ENCODE results near the gene PCED1A. TPM values are rescaled to one million over a fixed set of nuclear protein-coding genes. Genes with fewer than 3 reads are reported as not detected.
"Not testable (repeated sequence)": the region's sequence is repeated elsewhere in the genome, so short reads cannot be mapped to it uniquely, and the experiment has no call there.

Gene PCED1A
- total RNA-seq, 2 experiments from 2014 or later = 39.9 to 43.3 TPM

DNA sequence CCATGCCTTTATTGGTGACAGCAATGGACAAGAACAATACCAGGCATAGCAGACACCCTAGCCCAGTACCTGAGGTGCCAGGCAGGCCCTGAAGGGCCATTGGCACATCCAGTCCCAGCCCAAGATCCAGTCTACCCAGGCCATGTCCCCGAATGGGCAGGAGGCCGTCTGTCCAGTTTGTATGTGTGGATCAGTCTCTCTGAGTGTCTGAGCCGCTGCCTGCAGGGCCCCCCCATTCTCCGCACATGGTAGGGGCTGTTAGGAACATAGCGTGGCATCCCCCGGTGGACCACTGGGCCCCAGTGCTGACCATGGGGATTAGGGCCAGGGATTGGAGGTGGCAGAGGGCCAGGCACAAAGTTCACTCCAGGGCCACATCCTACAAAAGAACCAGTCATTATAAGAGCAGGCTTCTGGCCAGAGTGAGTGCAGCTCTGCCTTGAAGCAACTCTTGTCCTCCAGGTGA, 5.1 kb downstream of the PCED1A start:
- Mint-ChIP-seq H3K36me3 (peaks cover 14% of the 10 kb centered on the region), H3K4me3 (no peak overlapping the region), H3K9me3 (no peaks in the 10 kb centered on the region), H3K27me3 (peaks cover 3% of the 10 kb centered on the region), H3K4me1 (peaks cover 5% of the 10 kb centered on the region), H3K27ac (no peak overlapping the region)
- ATAC-seq (ENCODE audit: low read depth) = no peak
- POLR2A ChIA-PET = no interaction called here
- no peak for DNase-seq

DNA sequence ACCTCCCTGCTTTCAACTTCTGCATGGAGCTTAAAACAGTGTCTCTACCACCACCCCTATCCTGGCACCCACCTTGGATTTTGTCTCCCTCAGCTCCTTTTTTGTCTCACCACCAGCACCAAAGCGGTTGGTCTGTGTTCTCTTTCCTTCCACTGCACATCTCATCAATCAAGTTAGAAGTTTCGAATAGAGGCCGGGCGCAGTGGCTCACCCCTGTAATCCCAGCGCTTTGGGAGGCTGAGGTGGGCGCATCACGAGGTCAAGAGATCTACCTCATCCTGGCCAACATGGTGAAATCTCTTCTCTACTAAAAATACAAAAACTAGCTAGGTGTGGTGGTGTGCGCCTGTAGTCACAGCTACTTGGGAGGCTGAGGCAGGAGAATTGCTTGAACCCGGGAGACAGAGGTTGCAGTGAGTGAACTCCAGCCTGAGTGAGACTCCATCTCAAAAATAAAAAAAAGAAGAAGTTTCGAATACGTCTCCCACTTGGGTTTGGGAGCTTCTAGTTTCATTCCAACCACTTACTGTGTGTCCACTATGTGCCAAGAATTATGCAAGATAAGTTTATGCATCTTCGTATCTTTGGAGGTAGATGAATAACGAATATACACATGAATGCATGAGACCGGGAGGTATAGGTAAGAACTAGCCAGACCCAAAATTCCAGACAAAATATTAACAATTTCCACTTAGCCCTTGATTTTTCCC, 5.9 kb downstream of the PCED1A start:
- POLR2A ChIA-PET = no interaction called here
- H3K9me3 Mint-ChIP-seq = no peaks in the 10 kb centered on the region
- no peak overlapping the region for H3K4me3 Mint-ChIP-seq
- peaks cover 5% of the 10 kb centered on the region for H3K4me1 Mint-ChIP-seq
- ATAC-seq (ENCODE audit: low read depth) = no peak
- no peak overlapping the region for H3K27ac Mint-ChIP-seq
- no peak for DNase-seq
- peaks cover 14% of the 10 kb centered on the region for H3K36me3 Mint-ChIP-seq
- peaks cover 4% of the 10 kb centered on the region for H3K27me3 Mint-ChIP-seq

DNA sequence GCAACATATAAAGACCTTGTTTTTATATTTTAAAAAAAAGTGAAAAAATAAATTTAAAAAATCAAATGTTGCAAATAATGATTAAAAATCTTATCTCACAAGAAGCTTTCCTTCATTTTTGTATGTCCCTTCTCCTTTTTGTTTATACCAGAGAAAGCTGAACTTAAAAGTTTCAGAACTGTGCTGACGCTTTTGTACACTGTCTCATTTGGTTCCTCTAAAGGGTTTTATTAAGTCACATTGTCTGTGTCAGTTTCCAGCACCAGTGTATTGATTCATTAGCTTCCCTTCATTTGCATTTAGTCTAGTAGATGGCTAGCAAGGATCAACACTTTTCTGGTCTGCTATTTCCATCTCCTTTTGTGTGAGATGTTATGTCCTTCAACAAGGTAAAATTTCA, 6.7 kb downstream of the PCED1A start:
- no peak for DNase-seq
- Mint-ChIP-seq H3K9me3 (no peaks in the 10 kb centered on the region), H3K4me3 (no peak overlapping the region), H3K36me3 (peaks cover 10% of the 10 kb centered on the region), H3K27ac (no peak overlapping the region), H3K27me3 (peaks cover 11% of the 10 kb centered on the region), H3K4me1 (peaks cover 2% of the 10 kb centered on the region)
- ATAC-seq (ENCODE audit: low read depth) = no peak
- POLR2A ChIA-PET = no interaction called here

DNA sequence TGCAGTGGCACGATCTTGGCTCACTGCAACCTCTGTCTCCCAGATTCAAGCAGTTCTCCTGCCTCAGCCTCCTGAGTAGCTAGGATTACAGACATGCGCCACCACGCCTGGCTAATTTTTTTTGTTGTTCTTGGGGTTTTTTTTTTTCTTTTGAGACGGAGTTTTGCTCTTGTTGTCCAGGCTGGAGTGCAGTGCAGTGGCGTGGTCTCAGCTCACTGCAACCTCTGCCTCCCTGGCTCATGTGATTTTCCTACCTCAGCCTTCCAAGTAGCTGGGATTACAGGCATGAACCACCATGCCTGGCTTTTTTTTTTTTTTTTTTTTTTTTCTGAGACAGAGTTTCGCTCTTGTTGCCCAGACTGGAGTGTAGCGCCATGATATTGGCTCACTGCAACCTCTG, 9.2 kb downstream of the PCED1A start:
- DNase-seq; ATAC-seq (ENCODE audit: low read depth); H3K36me3 Mint-ChIP-seq; H3K27ac Mint-ChIP-seq; H3K4me1 Mint-ChIP-seq; H3K9me3 Mint-ChIP-seq; H3K4me3 Mint-ChIP-seq: not testable (repeated sequence)
- H3K27me3 Mint-ChIP-seq = peaks cover 36% of the 10 kb centered on the region
- POLR2A ChIA-PET = interaction anchor here (0.6 kb wide), 1 partner anchor 33 kb away, joined by 4 read pairs; no protein-coding TSS in a partner anchor

DNA sequence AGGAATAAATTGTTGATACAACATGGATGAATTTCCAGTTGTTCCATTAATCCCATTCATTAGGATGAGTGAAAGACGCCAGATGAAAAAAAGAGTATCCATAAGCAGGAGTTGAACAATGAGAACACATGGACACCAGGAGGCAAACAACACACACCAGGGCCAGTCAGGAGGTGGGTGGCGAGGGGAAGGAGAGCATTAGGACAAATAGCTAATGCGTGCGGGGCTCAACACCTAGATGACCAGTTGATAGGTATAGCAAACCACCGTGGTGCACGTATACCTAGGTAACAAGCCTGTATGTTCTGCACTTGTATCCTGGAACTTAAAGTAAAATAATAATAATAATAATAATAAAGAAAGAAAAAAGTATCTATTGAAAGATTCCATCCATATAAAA, 11.1 kb downstream of the PCED1A start:
- no peak for DNase-seq
- peaks cover 4% of the 10 kb centered on the region for H3K36me3 Mint-ChIP-seq
- peaks cover 12% of the 10 kb centered on the region for H3K4me1 Mint-ChIP-seq
- POLR2A ChIA-PET = no interaction called here
- no peak overlapping the region for H3K27ac Mint-ChIP-seq
- H3K9me3 Mint-ChIP-seq = no peaks in the 10 kb centered on the region
- no peak overlapping the region for H3K4me3 Mint-ChIP-seq
- H3K27me3 Mint-ChIP-seq = peaks cover 41% of the 10 kb centered on the region
- ATAC-seq (ENCODE audit: low read depth) = no peak

DNA sequence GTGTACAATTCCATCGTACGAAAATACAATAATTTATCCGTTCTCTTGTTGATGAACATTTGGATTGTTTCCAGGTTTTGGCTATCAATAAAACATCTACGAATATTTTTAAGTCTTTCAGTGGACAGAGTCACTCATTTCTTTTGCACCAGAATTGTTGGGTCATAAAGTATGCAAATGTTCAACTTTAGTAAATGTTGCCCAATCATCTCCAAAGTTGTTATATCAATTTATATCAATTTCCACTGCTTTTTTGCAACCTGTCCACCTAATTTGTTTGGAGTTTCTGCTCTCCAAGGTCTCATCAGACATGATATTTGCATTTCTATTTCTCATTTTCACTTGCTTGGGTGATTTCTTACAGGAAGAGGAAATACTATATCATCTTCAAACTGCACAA, 13.8 kb downstream of the PCED1A start:
- POLR2A ChIA-PET = no interaction called here
- Mint-ChIP-seq H3K27ac (no peak overlapping the region), H3K4me3 (no peak overlapping the region), H3K4me1 (peaks cover 15% of the 10 kb centered on the region), H3K36me3 (no peaks in the 10 kb centered on the region), H3K9me3 (no peaks in the 10 kb centered on the region), H3K27me3 (peaks cover 40% of the 10 kb centered on the region)
- no peak for ATAC-seq (ENCODE audit: low read depth)
- DNase-seq = no peak

DNA sequence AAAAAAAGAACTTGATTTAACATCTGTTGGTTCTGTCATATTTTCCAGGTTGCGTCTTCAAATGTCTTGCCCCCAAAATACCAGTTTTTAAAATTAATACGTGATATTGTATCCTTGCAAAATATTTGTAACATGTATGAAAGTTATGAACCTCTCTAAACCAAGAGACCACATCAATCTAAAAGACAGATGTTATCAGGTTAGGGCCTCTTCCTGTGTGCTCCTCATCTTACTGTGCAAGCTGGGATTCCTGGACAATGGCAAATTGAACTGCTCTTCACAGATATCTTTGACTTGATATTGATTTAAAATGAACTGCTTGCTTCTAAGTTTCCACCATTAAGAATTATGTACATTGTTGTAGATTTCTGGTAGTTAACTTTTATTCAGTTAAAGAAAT, 14.7 kb downstream of the PCED1A start:
- ATAC-seq (ENCODE audit: low read depth) = peak; percentile 37
- Mint-ChIP-seq H3K27me3 (peaks cover 45% of the 10 kb centered on the region), H3K4me3 (peak overlapping the region; percentile 58), H3K36me3 (no peaks in the 10 kb centered on the region), H3K9me3 (no peaks in the 10 kb centered on the region), H3K4me1 (peaks cover 17% of the 10 kb centered on the region), H3K27ac (no peak overlapping the region)
- POLR2A ChIA-PET = no interaction called here
- DNase-seq = no peak

DNA sequence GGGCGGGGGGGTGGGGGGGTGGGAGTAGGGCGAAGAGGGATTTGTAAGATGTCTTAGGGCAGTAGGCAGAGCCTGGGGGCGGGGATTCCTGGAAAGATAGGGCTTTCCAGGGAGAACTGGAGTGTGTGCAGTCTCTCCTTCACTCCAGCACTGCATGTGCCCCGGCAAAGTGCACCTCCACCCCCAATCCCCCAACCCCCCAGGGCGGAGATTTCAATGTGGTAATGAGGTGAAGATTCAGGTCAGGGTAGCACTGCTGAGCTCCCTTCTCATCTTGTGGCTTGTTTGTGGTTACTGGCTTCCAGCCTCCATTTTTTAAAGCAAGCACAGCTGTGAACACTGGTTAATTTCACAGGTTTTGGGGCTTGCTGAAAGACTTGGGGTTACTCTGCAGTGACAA, 18.4 kb downstream of the PCED1A start:
- peak overlapping the region; percentile 44 for H3K4me3 Mint-ChIP-seq
- H3K27me3 Mint-ChIP-seq = peaks cover 49% of the 10 kb centered on the region
- POLR2A ChIA-PET = interaction anchor here (1.0 to 1.8 kb wide), 2 partner anchors 19 to 30 kb away, joined by 3 to 6 read pairs; partner anchors contain the start of genes PCED1A and VPS16

DNA sequence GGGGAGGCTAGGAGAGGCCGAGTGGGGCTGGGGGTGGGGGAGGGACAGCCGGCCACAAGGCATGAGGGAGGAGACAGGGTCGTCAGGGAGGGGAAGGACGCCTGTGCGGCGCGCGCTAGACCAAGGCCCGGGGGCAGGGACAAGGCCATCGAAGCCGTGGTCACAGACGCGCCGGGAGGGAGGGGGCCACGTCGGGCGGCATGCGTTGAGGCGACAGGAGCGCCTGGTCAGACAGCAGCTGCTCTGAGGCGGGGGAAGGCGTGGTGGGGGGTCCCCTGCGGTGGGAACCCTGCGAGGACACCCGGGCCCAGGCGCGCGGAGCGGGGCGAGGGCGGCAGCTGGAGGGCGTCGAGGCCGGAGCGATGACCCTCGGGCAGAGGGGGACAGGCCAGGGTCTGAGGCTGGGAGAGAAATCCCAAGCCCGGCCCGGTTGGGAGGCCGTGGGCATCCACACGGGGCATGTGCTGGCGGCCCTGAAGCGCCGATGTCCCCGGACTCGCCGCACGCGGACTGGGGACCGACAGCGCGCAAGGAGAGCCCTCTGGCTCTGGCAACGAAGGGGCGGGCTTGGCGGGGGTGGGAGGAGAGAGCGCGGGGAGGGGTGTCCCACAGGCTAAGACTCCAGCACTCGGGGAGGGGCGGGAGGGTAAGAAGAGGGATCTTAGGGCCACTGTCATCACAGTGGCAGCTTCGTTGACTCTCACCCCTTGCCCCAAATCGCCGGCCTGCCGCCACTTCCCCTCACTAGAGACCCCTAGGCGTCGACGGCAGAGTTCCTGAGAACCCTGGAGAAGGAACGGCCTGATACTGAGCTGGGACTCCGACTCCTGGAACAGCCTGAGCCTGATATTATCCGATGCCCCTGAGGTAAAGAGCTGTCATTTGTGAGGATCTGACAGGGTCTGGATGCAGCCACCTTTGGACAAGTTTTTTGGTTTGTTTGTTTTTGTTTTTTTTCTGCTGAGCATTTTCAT, 19.3 kb downstream of the PCED1A start:
- Mint-ChIP-seq H3K27me3 (peaks cover 40% of the 10 kb centered on the region), H3K4me1 (peaks cover 17% of the 10 kb centered on the region), H3K9me3 (no peaks in the 10 kb centered on the region), H3K36me3 (no peaks in the 10 kb centered on the region), H3K27ac (no peak overlapping the region), H3K4me3 (peak overlapping the region; percentile 35)
- no peak for DNase-seq
- POLR2A ChIA-PET = interaction anchor here (0.5 to 1.8 kb wide), 3 partner anchors 20 to 515 kb away, joined by 3 to 6 read pairs (median 3); partner anchors contain the start of genes PCED1A and VPS16
- no peak for ATAC-seq (ENCODE audit: low read depth)

More for the DNA sequence above, 18.4 kb downstream of the PCED1A start:
- Mint-ChIP-seq H3K9me3 (no peaks in the 10 kb centered on the region), H3K27ac (no peak overlapping the region), H3K36me3 (no peaks in the 10 kb centered on the region), H3K4me1 (peaks cover 22% of the 10 kb centered on the region)
- DNase-seq = peak; percentile 62
- ATAC-seq (ENCODE audit: low read depth) = peak; percentile 85

DNA sequence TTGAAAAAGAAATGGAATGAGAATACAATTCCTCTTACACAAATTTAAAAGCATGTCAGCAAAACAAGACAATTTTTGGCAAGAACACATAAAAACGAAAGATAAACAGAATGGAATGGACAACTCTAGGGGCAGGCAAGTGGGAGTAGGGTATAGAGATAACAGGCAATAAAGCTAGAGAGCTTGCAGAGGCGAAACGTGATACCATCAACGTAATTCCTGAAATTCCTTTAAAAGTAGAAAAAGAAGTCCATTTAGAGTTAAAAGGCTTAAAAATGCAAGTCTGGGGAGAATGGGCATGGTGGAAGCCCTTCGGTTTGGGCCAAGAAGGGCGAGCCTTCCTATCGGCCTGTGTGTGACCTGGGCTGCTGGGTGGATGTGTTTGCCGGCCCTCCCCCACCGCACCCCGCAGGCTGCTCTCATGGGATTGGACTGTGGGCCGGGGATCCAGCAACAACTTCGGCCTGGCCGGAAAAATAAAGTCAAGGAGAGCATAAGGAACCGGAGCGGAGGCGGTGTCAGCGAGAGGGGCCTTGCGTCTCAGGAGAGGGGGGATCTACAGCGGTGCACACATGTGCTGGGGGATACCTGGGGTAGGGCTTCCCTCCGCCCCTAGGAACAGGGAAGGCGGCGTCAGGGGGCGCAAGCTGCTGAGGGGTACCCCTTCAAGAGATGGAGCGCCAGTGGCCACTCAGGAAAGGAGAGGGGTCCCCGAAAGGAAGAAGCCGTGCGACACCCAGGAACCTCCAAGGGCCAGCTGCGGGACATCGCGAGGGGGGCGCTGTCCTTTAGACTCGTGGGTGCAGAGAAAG, 20.2 kb downstream of the PCED1A start:
- ATAC-seq (ENCODE audit: low read depth) = no peak
- no peaks in the 10 kb centered on the region for H3K36me3 Mint-ChIP-seq
- no peak overlapping the region for H3K27ac Mint-ChIP-seq
- POLR2A ChIA-PET = no interaction called here
- no peaks in the 10 kb centered on the region for H3K9me3 Mint-ChIP-seq
- no peak overlapping the region for H3K4me3 Mint-ChIP-seq
- H3K4me1 Mint-ChIP-seq = peaks cover 11% of the 10 kb centered on the region
- peaks cover 38% of the 10 kb centered on the region for H3K27me3 Mint-ChIP-seq
- no peak for DNase-seq

DNA sequence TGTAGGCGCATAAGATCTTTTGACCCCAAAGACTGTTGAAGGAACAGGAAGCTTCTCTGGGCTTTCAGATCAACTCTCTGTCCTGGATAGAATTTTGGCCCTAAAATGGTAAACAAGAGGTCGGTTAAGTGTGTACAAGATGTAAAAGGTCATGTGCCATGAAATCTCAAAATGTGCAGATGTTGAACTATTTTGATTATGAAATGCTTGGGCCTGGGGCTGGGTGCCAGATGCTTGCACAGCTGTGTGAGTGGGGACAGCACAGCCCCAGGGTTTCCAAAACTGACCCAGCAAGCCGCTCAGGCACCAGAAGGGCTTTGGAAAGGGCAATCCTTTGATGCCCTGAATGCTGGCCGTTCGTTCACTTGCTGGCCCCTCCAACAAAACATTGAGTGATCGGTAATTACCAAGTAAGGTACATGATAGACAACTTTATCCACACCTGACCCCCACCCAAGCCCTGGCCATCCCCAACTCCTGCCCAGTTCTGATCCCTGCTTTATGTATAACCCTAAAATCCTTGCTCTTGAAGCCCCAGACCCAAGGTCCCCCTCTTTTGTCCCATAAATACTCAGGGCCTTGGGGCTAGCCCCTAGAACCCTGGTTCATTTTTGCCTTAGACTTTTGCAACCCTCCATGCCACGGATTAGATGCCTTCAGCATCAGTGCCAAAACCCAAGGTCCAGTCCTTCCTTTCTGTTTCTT, 22.4 kb downstream of the PCED1A start:
- Mint-ChIP-seq H3K36me3 (no peaks in the 10 kb centered on the region), H3K4me3 (no peak overlapping the region), H3K27me3 (peaks cover 53% of the 10 kb centered on the region), H3K27ac (no peak overlapping the region), H3K4me1 (peaks cover 11% of the 10 kb centered on the region), H3K9me3 (peaks cover 3% of the 10 kb centered on the region)
- POLR2A ChIA-PET = no interaction called here
- ATAC-seq (ENCODE audit: low read depth) = no peak
- no peak for DNase-seq

DNA sequence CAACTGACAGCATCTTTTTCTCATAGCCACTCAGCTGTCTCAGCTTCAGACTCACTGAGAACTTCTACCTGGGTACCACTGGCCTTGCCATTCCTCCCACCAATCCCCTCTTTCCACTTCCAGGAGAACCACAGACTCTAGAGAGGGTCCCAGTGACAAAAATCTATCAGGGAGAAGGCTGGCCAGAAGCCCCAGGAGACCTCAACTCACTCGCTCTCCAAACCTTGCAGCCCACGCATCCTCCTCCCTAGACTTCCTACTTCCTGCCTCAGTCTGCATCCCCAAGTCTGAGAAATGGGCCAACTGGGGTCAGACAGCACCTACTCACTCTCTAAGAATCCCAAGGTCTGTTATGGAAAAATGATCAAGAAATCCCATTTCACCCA, 23.1 kb downstream of the PCED1A start:
- no peaks in the 10 kb centered on the region for H3K36me3 Mint-ChIP-seq
- H3K27ac Mint-ChIP-seq = no peak overlapping the region
- no peak for ATAC-seq (ENCODE audit: low read depth)
- H3K4me3 Mint-ChIP-seq = no peak overlapping the region
- POLR2A ChIA-PET = no interaction called here
- H3K9me3 Mint-ChIP-seq = peaks cover 6% of the 10 kb centered on the region
- peaks cover 58% of the 10 kb centered on the region for H3K27me3 Mint-ChIP-seq
- no peak for DNase-seq
- peaks cover 11% of the 10 kb centered on the region for H3K4me1 Mint-ChIP-seq
